IMR-90 (cell line): ENCODE measurements around the gene PRDM15. TPM values are rescaled to one million over a fixed set of nuclear protein-coding genes. Genes with fewer than 3 reads are reported as not detected.

Experiments used
- ATAC-seq: fragments of 200-7000 bp; cut with Tn5 transposase; 2 replicates; pipeline ENCODE4 v1.9.1; 2020; ENCODE audit warnings: low read depth, mild to moderate bottlenecking, moderate library complexity
- BruUV-seq: library from RNA; stranded (reverse); fragments of 400-500 nt; replicated peaks from 2 replicates; lab custom pipeline; 2021; lab: Mats Ljungman, UMichigan
- CTCF ChIA-PET: fragments of 300-600 bp; formaldehyde crosslinking; extraction: SDS; loops from one replicate; lab custom pipeline; 2021; ENCODE audit warnings: antibody characterized with exemption; lab: Yijun Ruan, JAX
- POLR2A ChIA-PET: fragments of 300-600 bp; sonication (Branson Sonifier 250); formaldehyde crosslinking; loops from one replicate; lab custom pipeline; 2022; ENCODE audit warnings: antibody characterized with exemption; ENCODE audit not compliant: unreplicated experiment; lab: Charles Lee
- DNase-seq: peaks from one replicate; pipeline ENCODE4 v3.0.0; 2013
- H2AFZ ChIP-seq: replicated peaks from 2 replicates; pipeline ENCODE3; 2013; ENCODE audit warnings: low read length, mild to moderate bottlenecking; ENCODE audit not compliant: poor library complexity
- H2AK5ac ChIP-seq: 2 replicates; pipeline ENCODE4 v1.6.1; 2013; ENCODE audit warnings: low read depth, low read length, inconsistent platforms
- H2AK9ac ChIP-seq: replicated peaks from 2 replicates; pipeline ENCODE3; 2013; ENCODE audit warnings: mild to moderate bottlenecking, low read depth, low read length, moderate library complexity; ENCODE audit not compliant: poor library complexity
- H2BK120ac ChIP-seq: 2 replicates; pipeline ENCODE4 v1.6.1; 2013; ENCODE audit warnings: low read depth, low read length, inconsistent platforms
- H2BK15ac ChIP-seq: 3 replicates; pipeline ENCODE4 v1.6.1; 2013; ENCODE audit warnings: low read depth, low read length, inconsistent platforms
- H2BK20ac ChIP-seq: 2 replicates; pipeline ENCODE4 v1.6.1; 2013; ENCODE audit warnings: low read depth, mild to moderate bottlenecking, inconsistent platforms, low read length, moderate library complexity
- H2BK5ac ChIP-seq: 2 replicates; pipeline ENCODE4 v1.6.1; 2013; ENCODE audit warnings: mild to moderate bottlenecking, low read depth, low read length, inconsistent platforms; ENCODE audit not compliant: poor library complexity, severe bottlenecking
- H3K14ac ChIP-seq: replicated peaks from 2 replicates; pipeline ENCODE4 v1.6.1; 2013; ENCODE audit warnings: low read depth, low read length, inconsistent platforms
- H3K18ac ChIP-seq: 2 replicates; pipeline ENCODE4 v1.6.1; 2013; ENCODE audit warnings: low read depth, low read length, control low read depth
- H3K23ac ChIP-seq: 2 replicates; pipeline ENCODE4 v1.6.1; 2013; ENCODE audit warnings: low read depth, low read length, inconsistent platforms
- H3K27ac ChIP-seq: 2 replicates; pipeline ENCODE4 v1.5.1; 2013; ENCODE audit warnings: mild to moderate bottlenecking, control low read depth, low read length; ENCODE audit not compliant: insufficient read depth
- H3K27me3 ChIP-seq: 2 replicates; pipeline ENCODE4 v1.6.1; 2013; ENCODE audit warnings: low read length; ENCODE audit not compliant: control insufficient read depth, insufficient read depth
- H3K36me3 ChIP-seq: 2 replicates; pipeline ENCODE4 v1.6.1; 2013; ENCODE audit warnings: low read length, mixed read lengths; ENCODE audit not compliant: control insufficient read depth, insufficient read depth
- H3K4ac ChIP-seq: 2 replicates; pipeline ENCODE4 v1.6.1; 2013; ENCODE audit warnings: low read depth, low read length, inconsistent platforms
- H3K4me1 ChIP-seq: 2 replicates; pipeline ENCODE4 v1.6.1; 2013; ENCODE audit warnings: low read length, mixed read lengths; ENCODE audit not compliant: control insufficient read depth, insufficient read depth
- H3K4me2 ChIP-seq: 2 replicates; pipeline ENCODE4 v1.6.1; 2013; ENCODE audit warnings: low read depth, mild to moderate bottlenecking, control low read depth, low read length, moderate library complexity
- H3K4me3 ChIP-seq: 2 replicates; pipeline ENCODE4 v1.5.1; 2013; ENCODE audit warnings: low read depth, mild to moderate bottlenecking, control low read depth, low read length, moderate library complexity; ENCODE audit not compliant: insufficient read depth
- H3K56ac ChIP-seq: 2 replicates; pipeline ENCODE4 v1.6.1; 2013; ENCODE audit warnings: low read length, inconsistent platforms; ENCODE audit not compliant: insufficient read depth; ENCODE audit errors: extremely low read depth
- H3K79me1 ChIP-seq, 2 experiments: 2 replicates each; pipeline ENCODE4 v1.6.1; 2013; ENCODE audit warnings: low read length in 2 of 2, inconsistent platforms in 1 of 2, low read depth in 1 of 2
- H3K9ac ChIP-seq: 2 replicates; pipeline ENCODE4 v1.6.1; 2013; ENCODE audit warnings: low read depth, low read length, control low read depth
- H3K9me1 ChIP-seq: 2 replicates; pipeline ENCODE4 v1.6.1; 2013; ENCODE audit warnings: low read length, inconsistent platforms; ENCODE audit not compliant: insufficient read depth
- H3K9me3 ChIP-seq: 2 replicates; pipeline ENCODE4 v1.6.1; 2013; ENCODE audit warnings: low read length; ENCODE audit not compliant: control insufficient read depth, insufficient read depth
- H4K20me1 ChIP-seq: 2 replicates; pipeline ENCODE4 v1.6.1; 2013; ENCODE audit warnings: low read length, inconsistent platforms; ENCODE audit not compliant: insufficient read depth
- H4K5ac ChIP-seq: 2 replicates; pipeline ENCODE4 v1.6.1; 2013; ENCODE audit warnings: mild to moderate bottlenecking, low read depth, low read length, control low read depth
- H4K8ac ChIP-seq, 2 experiments: 2 replicates each; pipeline ENCODE4 v1.6.1; 2013; ENCODE audit warnings: low read depth in 2 of 2, low read length in 2 of 2, control low read depth in 1 of 2, inconsistent platforms in 1 of 2
- H4K91ac ChIP-seq: 2 replicates; pipeline ENCODE4 v1.6.1; 2013; ENCODE audit warnings: low read depth, low read length, inconsistent platforms; ENCODE audit not compliant: insufficient read depth
- BHLHE40 ChIP-seq: fragments of 150-350 bp; IDR thresholded peaks from 2 replicates; pipeline ENCODE4 v1.6.1; 2016; ENCODE audit warnings: mild to moderate bottlenecking, low read depth, low read length
- CEBPB ChIP-seq: IDR thresholded peaks from 2 replicates; pipeline ENCODE4 v1.6.1; 2012; ENCODE audit warnings: low read depth, low read length, improper control_type of control experiment
- CHD1 ChIP-seq: IDR thresholded peaks from 2 replicates; pipeline ENCODE4 v1.6.1; 2012; ENCODE audit warnings: low read depth, low read length, improper control_type of control experiment
- CTCF ChIP-seq: conservative IDR thresholded peaks from 2 replicates; pipeline ENCODE4 v1.5.1; 2012; ENCODE audit warnings: mild to moderate bottlenecking, low read depth, low read length, improper control_type of control experiment
- FOS ChIP-seq: fragments of 150-350 bp; IDR thresholded peaks from 2 replicates; pipeline ENCODE4 v1.6.1; 2016; ENCODE audit warnings: low read depth, low read length
- MAFK ChIP-seq: IDR thresholded peaks from 2 replicates; pipeline ENCODE4 v1.6.1; 2012; ENCODE audit warnings: low read depth, low read length, improper control_type of control experiment
- MAZ ChIP-seq: IDR thresholded peaks from 2 replicates; pipeline ENCODE4 v1.6.1; 2012; ENCODE audit warnings: low read depth, mild to moderate bottlenecking, low read length, improper control_type of control experiment, moderate library complexity, borderline replicate concordance
- MXI1 ChIP-seq: IDR thresholded peaks from 2 replicates; pipeline ENCODE4 v1.6.1; 2012; ENCODE audit warnings: low read depth, mild to moderate bottlenecking, low read length, moderate library complexity, borderline replicate concordance
- NFE2L2 ChIP-seq: fragments of 150-350 bp; IDR thresholded peaks from 2 replicates; pipeline ENCODE4 v1.6.1; 2016; ENCODE audit warnings: low read depth, mild to moderate bottlenecking, low read length
- POLR2A ChIP-seq: IDR thresholded peaks from 2 replicates; pipeline ENCODE4 v1.6.1; 2012; ENCODE audit warnings: mild to moderate bottlenecking, low read depth, low read length
- RAD21 ChIP-seq: IDR thresholded peaks from 2 replicates; pipeline ENCODE4 v1.6.1; 2012; ENCODE audit warnings: low read length, improper control_type of control experiment
- RCOR1 ChIP-seq: IDR thresholded peaks from 2 replicates; pipeline ENCODE4 v1.6.1; 2012; ENCODE audit warnings: mild to moderate bottlenecking, low read length, improper control_type of control experiment; ENCODE audit not compliant: insufficient replicate concordance
- RFX5 ChIP-seq: IDR thresholded peaks from 2 replicates; pipeline ENCODE4 v1.8.0; 2012; ENCODE audit warnings: low read depth, mild to moderate bottlenecking, low read length, moderate library complexity
- SMC3 ChIP-seq: fragments of 150-350 bp; IDR thresholded peaks from 2 replicates; pipeline ENCODE4 v1.6.1; 2016; ENCODE audit warnings: low read depth, mild to moderate bottlenecking, antibody characterized with exemption, low read length, moderate library complexity
- USF2 ChIP-seq: fragments of 150-350 bp; IDR thresholded peaks from 2 replicates; pipeline ENCODE4 v1.6.1; 2017; ENCODE audit warnings: mild to moderate bottlenecking, antibody characterized with exemption, low read length, low read depth
- WGBS, 2 experiments: methylation state at CpG; one replicate each; pipeline versions ENCODE4 v1.1.5 to v1.1.7; 2013; ENCODE audit warnings: missing lambda C conversion rate in 2 of 2; ENCODE audit not compliant: insufficient read length in 1 of 2; ENCODE audit errors: extremely low coverage in 2 of 2; 5-methylcytosine and 5-hydroxymethylcytosine counted together
- dilution Hi-C: fragments of 300-500 bp; cut with HindIII; formaldehyde crosslinking; loops from one replicate; pipeline ENCODE4 v1.14.3; 2018; ENCODE audit warnings: low sequenced_read_pairs; ENCODE audit not compliant: unreplicated experiment
- in situ Hi-C: fragments of 300-500 bp; cut with MboI; formaldehyde crosslinking; loops from 3 replicates; pipeline ENCODE4 v1.14.3; 2019; ENCODE audit warnings: low sequenced_read_pairs, inconsistent platforms, mixed read lengths
- intact Hi-C: fragments of 100-400 bp; cut with micrococcal nuclease; formaldehyde crosslinking; loops from 2 replicates; pipeline ENCODE4 v1.10.0; 2022
- polyA plus RNA-seq, 3 experiments: library from polyadenylated mRNA; depleted of rRNA; stranded (reverse); fragments of >200 nt; gene quantifications; 2 replicates each; pipeline ENCODE4 v1.2.3, GENCODE V29; 2012; ENCODE audit warnings: low replicate concordance in 1 of 3
- total RNA-seq: library from RNA; depleted of rRNA; stranded (reverse); fragments of >200 nt; gene quantifications from 2 replicates; pipeline ENCODE4 v1.2.3, GENCODE V29; 2012
- TF ChIP-seq, protein P1 (sequence below): fragments of 150-350 bp; IDR thresholded peaks from 2 replicates; pipeline ENCODE4 v1.6.1; 2016; ENCODE audit warnings: low read depth, mild to moderate bottlenecking, low read length, moderate library complexity, borderline replicate concordance

The PRDM15 gene
- total and polyA plus RNA-seq, 2 of the 4 experiments (the other 2 are of a cell fraction) = 7.3 to 8.8 TPM

- Histone ChIP-seq H2AK5ac (no peak overlapping the region), H3K56ac (no peak overlapping the region), H3K4me2 (no peak overlapping the region), H3K9me3 (no peaks in the 10 kb centered on the region), H3K36me3 (no peaks in the 10 kb centered on the region), H2BK5ac (no peak overlapping the region), H3K14ac (no peak overlapping the region), H3K27me3 (peaks cover 86% of the 10 kb centered on the region), H3K18ac (no peak overlapping the region), H3K4ac (no peak overlapping the region), H3K79me1 (no peaks in the 10 kb centered on the region), H2BK120ac (no peak overlapping the region), H2BK20ac (no peak overlapping the region), H3K9ac (no peak overlapping the region), H3K4me1 (peaks cover 4% of the 10 kb centered on the region), H3K9me1 (no peaks in the 10 kb centered on the region), H2AK9ac (no peak overlapping the region), H4K8ac (no peak overlapping the region), H4K91ac (no peak overlapping the region), H3K27ac (no peak overlapping the region), H2AFZ (no peak overlapping the region), H4K5ac (no peak overlapping the region), H3K4me3 (no peak overlapping the region), H3K23ac (no peak overlapping the region), H4K20me1 (no peaks in the 10 kb centered on the region), H2BK15ac (no peak overlapping the region)
- intact Hi-C loops (no loop called here), dilution Hi-C loops (no loop called here), in situ Hi-C loops (no loop called here)
- BruUV-seq = no TSS peak
- DNase-seq = no peak
- WGBS, 2 experiments = 30% methylated on average over 7 of the region's 14 CpGs; no CpG with 5 or more reads in 1 of the 2 experiments
- POLR2A ChIA-PET = no interaction called here
- no peak for ATAC-seq
- CTCF ChIA-PET = interaction anchor here (1.8 kb wide), 1 partner anchor 158 kb away, joined by 8 read pairs; no protein-coding TSS in a partner anchor
- no peak for TF ChIP-seq RFX5
- no peak for TF ChIP-seq CEBPB
- TF ChIP-seq NFE2L2 = no peak
- no peak for TF ChIP-seq POLR2A
- no peak for TF ChIP-seq RCOR1
- TF ChIP-seq MAFK = no peak
- TF ChIP-seq USF2 = no peak
- no peak for TF ChIP-seq BHLHE40
- no peak for TF ChIP-seq MXI1
- TF ChIP-seq, protein P1, sequence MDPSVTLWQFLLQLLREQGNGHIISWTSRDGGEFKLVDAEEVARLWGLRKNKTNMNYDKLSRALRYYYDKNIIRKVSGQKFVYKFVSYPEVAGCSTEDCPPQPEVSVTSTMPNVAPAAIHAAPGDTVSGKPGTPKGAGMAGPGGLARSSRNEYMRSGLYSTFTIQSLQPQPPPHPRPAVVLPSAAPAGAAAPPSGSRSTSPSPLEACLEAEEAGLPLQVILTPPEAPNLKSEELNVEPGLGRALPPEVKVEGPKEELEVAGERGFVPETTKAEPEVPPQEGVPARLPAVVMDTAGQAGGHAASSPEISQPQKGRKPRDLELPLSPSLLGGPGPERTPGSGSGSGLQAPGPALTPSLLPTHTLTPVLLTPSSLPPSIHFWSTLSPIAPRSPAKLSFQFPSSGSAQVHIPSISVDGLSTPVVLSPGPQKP = no peak
- TF ChIP-seq SMC3 = no peak
- TF ChIP-seq FOS = no peak
- no peak for TF ChIP-seq CTCF
- TF ChIP-seq CHD1 = no peak
- no peak for TF ChIP-seq MAZ
- TF ChIP-seq RAD21 = no peak
Measured at GRCh38 chr21:41770901-41771624, 108.1 kb downstream of the PRDM15 start.
